Epithelial cell of alveolus of lung (primary cell): Measurements from ENCODE around the gene IL10RA. TPM values are rescaled to one million over a fixed set of nuclear protein-coding genes. Genes with fewer than 3 reads are reported as not detected.

ENCODE experiments used
- total RNA-seq: library from RNA; depleted of rRNA; stranded (reverse); fragments of >200 nt; gene quantifications from 2 replicates; pipeline ENCODE4 v1.2.1, GENCODE V29; 2015

Gene IL10RA
- under 0.01 TPM in 1 of 2 replicates, not detected in the other for total RNA-seq

GRCh38 chr11:117985953-117986887 lies at the start of gene IL10RA:
TSS of gene IL10RA (plus strand) at chr11:117986394. CDS start at chr11:117986468, 74 bp downstream.

Other genes with a start within 250 kb of the IL10RA start
- not detected in 2 replicates for gene DSCAML1, start 189.2 kb upstream of the IL10RA start, total RNA-seq
- 0.26 TPM in 1 of 2 replicates, not detected in the other for gene FXYD2, start 161.7 kb upstream of the IL10RA start, total RNA-seq
- gene FXYD6, start 109.7 kb upstream of the IL10RA start, total RNA-seq = 17.4 and 21.6 TPM in 2 replicates
- not detected in 2 replicates for gene TMPRSS13, start 57.0 kb upstream of the IL10RA start, total RNA-seq
- gene TMPRSS4, start 90.7 kb downstream of the IL10RA start, total RNA-seq = not detected in 2 replicates
- gene SMIM35, start 100.6 kb downstream of the IL10RA start, total RNA-seq = not detected in 2 replicates
- 0.39 and 0.56 TPM in 2 replicates for gene SCN4B, start 166.4 kb downstream of the IL10RA start, total RNA-seq
- gene SCN2B, start 190.2 kb downstream of the IL10RA start, total RNA-seq = under 0.01 and 0.48 TPM in 2 replicates
- not detected in 2 replicates for gene JAML, start 238.6 kb downstream of the IL10RA start, total RNA-seq